Urinary bladder (tissue), 4 donors: Measurements from ENCODE around the gene ZDHHC13. TPM values are rescaled to one million over a fixed set of nuclear protein-coding genes. Genes with fewer than 3 reads are reported as not detected.
A peak's percentile ranks its signal among the peaks of the same experiment; 100 is the strongest.
"Not testable (repeated sequence)": the region's sequence is repeated elsewhere in the genome, so short reads cannot be mapped to it uniquely, and the experiment has no call there.

Source experiments
- DNase-seq: peaks from one replicate; pipeline ENCODE4 v3.0.0-alpha.2; 2015; ENCODE audit errors: extremely low spot score
- H3K27ac ChIP-seq: one replicate; pipeline ENCODE4 v1.5.1; 2013; ENCODE audit warnings: low read depth, mild to moderate bottlenecking, moderate library complexity
- H3K36me3 ChIP-seq: one replicate; pipeline ENCODE4 v1.6.1; 2013; ENCODE audit warnings: mild to moderate bottlenecking, moderate library complexity; ENCODE audit not compliant: insufficient read depth
- H3K4me1 ChIP-seq: one replicate; pipeline ENCODE4 v1.6.1; 2013; ENCODE audit warnings: mild to moderate bottlenecking, moderate library complexity; ENCODE audit not compliant: insufficient read depth
- H3K4me3 ChIP-seq: one replicate; pipeline ENCODE4 v1.5.1; 2013; ENCODE audit warnings: low read depth, low read length
- WGBS: extraction: QIAGEN DNeasy Blood & Tissue Kit; methylation state at CpG from one replicate; pipeline ENCODE4 v1.1.7; 2013; 5-methylcytosine and 5-hydroxymethylcytosine counted together
- polyA plus RNA-seq: library from polyadenylated mRNA; stranded (reverse); fragments of 200-250 nt; gene quantifications from one replicate; pipeline ENCODE4 v1.2.3, GENCODE V29; 2013
- total RNA-seq: library from RNA; depleted of rRNA; stranded (reverse); fragments of >200 nt; gene quantifications from one replicate; pipeline ENCODE4 v1.2.3, GENCODE V29; 2014
- donor health status: healthy with polysubstance abuse.
- donor health status: healthy.

ZDHHC13 gene
- total and polyA plus RNA-seq, 2 donors: 10.2 to 26.5 TPM

- Histone ChIP-seq H3K36me3 (no peaks in the 10 kb centered on the region), H3K27ac (no peak overlapping the region), H3K4me1 (no peaks in the 10 kb centered on the region), H3K4me3 (peak overlapping the region; percentile 82)
- no peak for DNase-seq
- 41% methylated on average over 16 of the region's 16 CpGs for WGBS
These were observed 545 bp upstream of the ZDHHC13 start for GRCh38 chr11:19116276-19116970.

GRCh38 chr11:19117760-19118097, 761 bp downstream of the ZDHHC13 start:
- Histone ChIP-seq H3K36me3 (no peaks in the 10 kb centered on the region), H3K27ac (peak overlapping the region; percentile 61), H3K4me1 (no peaks in the 10 kb centered on the region), H3K4me3 (peak overlapping the region; percentile 82)
- no peak for DNase-seq
- 17% methylated on average over 7 of the region's 7 CpGs for WGBS

GRCh38 chr11:19121646-19122045, 4.7 kb downstream of the ZDHHC13 start:
- Histone ChIP-seq H3K4me3 (no peak overlapping the region), H3K36me3 (peaks cover 2% of the 10 kb centered on the region), H3K27ac (no peak overlapping the region), H3K4me1 (no peaks in the 10 kb centered on the region)
- DNase-seq: no peak
- 66% methylated on average over 2 of the region's 2 CpGs for WGBS

- Histone ChIP-seq H3K4me3 (no peak overlapping the region), H3K36me3 (peaks cover 2% of the 10 kb centered on the region), H3K4me1 (no peaks in the 10 kb centered on the region), H3K27ac (no peak overlapping the region)
- no peak for DNase-seq
- WGBS: 88% methylated on average over 7 of the region's 7 CpGs
These were observed 6.1 kb downstream of the ZDHHC13 start for GRCh38 chr11:19122960-19123615.

- 96% methylated on average over 4 of the region's 4 CpGs for WGBS
- H3K27ac ChIP-seq, H3K4me1 ChIP-seq, DNase-seq, H3K4me3 ChIP-seq, H3K36me3 ChIP-seq: not testable (repeated sequence)
These were observed 9.8 kb downstream of the ZDHHC13 start for GRCh38 chr11:19126562-19127325.

GRCh38 chr11:19134004-19134403, 17.0 kb downstream of the ZDHHC13 start:
- Histone ChIP-seq H3K4me3 (no peak overlapping the region), H3K27ac (no peak overlapping the region), H3K36me3 (no peaks in the 10 kb centered on the region), H3K4me1 (no peaks in the 10 kb centered on the region)
- DNase-seq: no peak
- 97% methylated on average over 1 of the region's 1 CpG for WGBS

- not testable (repeated sequence) for H3K36me3 ChIP-seq, DNase-seq, H3K27ac ChIP-seq, H3K4me1 ChIP-seq, H3K4me3 ChIP-seq
- 98% methylated on average over 4 of the region's 4 CpGs for WGBS
These were observed 19.9 kb downstream of the ZDHHC13 start for GRCh38 chr11:19136884-19137283.

- no peak for DNase-seq
- Histone ChIP-seq H3K4me3 (no peak overlapping the region), H3K4me1 (no peaks in the 10 kb centered on the region), H3K36me3 (no peaks in the 10 kb centered on the region), H3K27ac (no peak overlapping the region)
- 65% methylated on average over 3 of the region's 3 CpGs for WGBS
These were observed 28.4 kb downstream of the ZDHHC13 start for GRCh38 chr11:19145319-19145718.

GRCh38 chr11:19156892-19157291, 39.9 kb downstream of the ZDHHC13 start:
- H3K27ac ChIP-seq: no peak overlapping the region
- 55% methylated on average over 3 of the region's 3 CpGs for WGBS
- H3K36me3 ChIP-seq: peaks cover 3% of the 10 kb centered on the region
- no peak for DNase-seq
- no peaks in the 10 kb centered on the region for H3K4me1 ChIP-seq
- no peak overlapping the region for H3K4me3 ChIP-seq

GRCh38 chr11:19160847-19161246, 43.9 kb downstream of the ZDHHC13 start:
- H3K27ac ChIP-seq: no peak overlapping the region
- DNase-seq: no peak
- H3K4me1 ChIP-seq: no peaks in the 10 kb centered on the region
- no peak overlapping the region for H3K4me3 ChIP-seq
- peaks cover 9% of the 10 kb centered on the region for H3K36me3 ChIP-seq
- WGBS: 93% methylated on average over 6 of the region's 6 CpGs

- no peaks in the 10 kb centered on the region for H3K4me1 ChIP-seq
- no peak for DNase-seq
- no peak overlapping the region for H3K27ac ChIP-seq
- 97% methylated on average over 2 of the region's 2 CpGs for WGBS
- H3K4me3 ChIP-seq: no peak overlapping the region
- peaks cover 9% of the 10 kb centered on the region for H3K36me3 ChIP-seq
These were observed 44.7 kb downstream of the ZDHHC13 start for GRCh38 chr11:19161651-19162050.

- H3K36me3 ChIP-seq: peaks cover 9% of the 10 kb centered on the region
- WGBS: 92% methylated on average over 1 of the region's 1 CpG
These were observed 46.1 kb downstream of the ZDHHC13 start for GRCh38 chr11:19162951-19163505.

GRCh38 chr11:19163617-19164016, 46.6 kb downstream of the ZDHHC13 start:
- no peak for DNase-seq
- H3K27ac ChIP-seq: no peak overlapping the region
- no peak overlapping the region for H3K4me3 ChIP-seq
- 87% methylated on average over 1 of the region's 1 CpG for WGBS
- H3K36me3 ChIP-seq: peaks cover 9% of the 10 kb centered on the region
- H3K4me1 ChIP-seq: no peaks in the 10 kb centered on the region

More at GRCh38 chr11:19162951-19163505, 46.1 kb downstream of the ZDHHC13 start:
- Histone ChIP-seq H3K4me3 (no peak overlapping the region), H3K27ac (no peak overlapping the region), H3K4me1 (no peaks in the 10 kb centered on the region)
- DNase-seq: no peak
